Caco-2 (cell line): Measurements from ENCODE around the gene CRADD. TPM values are rescaled to one million over a fixed set of nuclear protein-coding genes. Genes with fewer than 3 reads are reported as not detected.
A peak's percentile ranks its signal among the peaks of the same experiment; 100 is the strongest.

Source experiments
- BruUV-seq: library from RNA; stranded (reverse); fragments of 400-500 nt; replicated peaks from 2 replicates; lab custom pipeline; 2021; lab: Mats Ljungman, UMichigan
- CTCF ChIA-PET: fragments of 300-600 bp; sonication (Branson Sonifier 250); formaldehyde crosslinking; loops from one replicate; lab custom pipeline; 2022; ENCODE audit warnings: antibody characterized with exemption; lab: Charles Lee
- POLR2A ChIA-PET: fragments of 300-600 bp; sonication (Branson Sonifier 250); formaldehyde crosslinking; loops from one replicate; lab custom pipeline; 2022; ENCODE audit warnings: antibody characterized with exemption; lab: Charles Lee
- DNase-seq, 2 experiments: peaks; one replicate each; pipeline versions ENCODE4 v3.0.0 to v3.0.0-alpha.2; 2020 to 2022
- H3K27me3 ChIP-seq: replicated peaks from 2 replicates; pipeline ENCODE4 v1.6.0; 2011; ENCODE audit warnings: low read length; ENCODE audit not compliant: control insufficient read depth, insufficient read depth
- H3K36me3 ChIP-seq: 2 replicates; pipeline ENCODE4 v1.5.1; 2011; ENCODE audit warnings: low read length; ENCODE audit not compliant: control insufficient read depth, insufficient read depth
- H3K4me1 ChIP-seq: fragments of 250-450 bp; sonication (Bioruptor Pico); 2 replicates; pipeline ENCODE4 v1.5.1; 2020; ENCODE audit warnings: mild to moderate bottlenecking
- H3K4me3 ChIP-seq: 2 replicates; pipeline ENCODE4 v1.5.1; 2011; ENCODE audit warnings: low read depth, mild to moderate bottlenecking, control low read depth, low read length
- H3K9me3 ChIP-seq: fragments of 250-450 bp; sonication (Bioruptor Pico); 2 replicates; pipeline ENCODE4 v1.5.1; 2020; ENCODE audit warnings: mild to moderate bottlenecking, moderate library complexity
- H3K27ac Mint-ChIP-seq: one replicate; pipeline ENCODE4 v1.8.0; 2022; ENCODE audit warnings: mixed read lengths; ENCODE audit not compliant: unreplicated experiment
- H3K27me3 Mint-ChIP-seq: one replicate; pipeline ENCODE4 v1.8.0; 2022; ENCODE audit warnings: mixed read lengths; ENCODE audit not compliant: insufficient read depth, unreplicated experiment
- H3K36me3 Mint-ChIP-seq: one replicate; pipeline ENCODE4 v1.8.0; 2022; ENCODE audit warnings: mild to moderate bottlenecking, mixed read lengths; ENCODE audit not compliant: insufficient read depth, unreplicated experiment
- H3K4me1 Mint-ChIP-seq: one replicate; pipeline ENCODE4 v1.8.0; 2022; ENCODE audit warnings: low read depth, mixed read lengths; ENCODE audit not compliant: unreplicated experiment
- H3K4me3 Mint-ChIP-seq: one replicate; pipeline ENCODE4 v1.8.0; 2022; ENCODE audit warnings: mild to moderate bottlenecking, moderate library complexity, mixed read lengths; ENCODE audit not compliant: unreplicated experiment
- H3K9me3 Mint-ChIP-seq: one replicate; pipeline ENCODE4 v1.8.0; 2022; ENCODE audit warnings: mixed read lengths; ENCODE audit not compliant: unreplicated experiment
- intact Hi-C: fragments of 100-400 bp; cut with micrococcal nuclease; formaldehyde crosslinking; loops from one replicate; pipeline ENCODE4 v1.10.0; 2022; ENCODE audit not compliant: unreplicated experiment
- total RNA-seq: library from RNA; stranded (reverse); gene quantifications from 2 replicates; pipeline ENCODE4 v1.2.3, GENCODE V29; 2022
- TF ChIP-seq, protein P1 (sequence below), 2 experiments: fragments of 200-600 bp in 1 of 2; IDR thresholded peaks; 1 replicate in 1 of 2; 2 replicates in 1 of 2; pipeline versions ENCODE4 v1.5.1 to v1.8.0; 2011 to 2022; ENCODE audit warnings: antibody characterized with exemption in 1 of 2, control low read depth in 1 of 2, inconsistent platforms in 1 of 2, low read depth in 1 of 2, low read length in 1 of 2, mild to moderate bottlenecking in 1 of 2, moderate library complexity in 1 of 2; ENCODE audit not compliant: insufficient read depth in 1 of 2, severe bottlenecking in 1 of 2, unreplicated experiment in 1 of 2

CRADD gene
- total RNA-seq, 1 experiment from 2014 or later = 29.2 TPM

- H3K36me3 ChIP-seq = no peaks in the 10 kb centered on the region
- Mint-ChIP-seq H3K4me3 (no peak overlapping the region), H3K27me3 (no peaks in the 10 kb centered on the region), H3K27ac (no peak overlapping the region), H3K36me3 (peaks cover 47% of the 10 kb centered on the region), H3K9me3 (peaks cover 53% of the 10 kb centered on the region), H3K4me1 (peaks cover 10% of the 10 kb centered on the region)
- TF ChIP-seq, protein P1, sequence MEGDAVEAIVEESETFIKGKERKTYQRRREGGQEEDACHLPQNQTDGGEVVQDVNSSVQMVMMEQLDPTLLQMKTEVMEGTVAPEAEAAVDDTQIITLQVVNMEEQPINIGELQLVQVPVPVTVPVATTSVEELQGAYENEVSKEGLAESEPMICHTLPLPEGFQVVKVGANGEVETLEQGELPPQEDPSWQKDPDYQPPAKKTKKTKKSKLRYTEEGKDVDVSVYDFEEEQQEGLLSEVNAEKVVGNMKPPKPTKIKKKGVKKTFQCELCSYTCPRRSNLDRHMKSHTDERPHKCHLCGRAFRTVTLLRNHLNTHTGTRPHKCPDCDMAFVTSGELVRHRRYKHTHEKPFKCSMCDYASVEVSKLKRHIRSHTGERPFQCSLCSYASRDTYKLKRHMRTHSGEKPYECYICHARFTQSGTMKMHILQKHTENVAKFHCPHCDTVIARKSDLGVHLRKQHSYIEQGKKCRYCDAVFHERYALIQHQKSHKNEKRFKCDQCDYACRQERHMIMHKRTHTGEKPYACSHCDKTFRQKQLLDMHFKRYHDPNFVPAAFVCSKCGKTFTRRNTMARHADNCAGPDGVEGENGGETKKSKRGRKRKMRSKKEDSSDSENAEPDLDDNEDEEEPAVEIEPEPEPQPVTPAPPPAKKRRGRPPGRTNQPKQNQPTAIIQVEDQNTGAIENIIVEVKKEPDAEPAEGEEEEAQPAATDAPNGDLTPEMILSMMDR (IDR thresholded peaks at IDR 0.05; ENCODE audit: insufficient read depth in 1 of 2, low read depth in 1 of 2, low read length in 1 of 2, severe bottlenecking in 1 of 2, unreplicated experiment in 1 of 2) = no peak
- DNase-seq = no peak
- peaks cover 21% of the 10 kb centered on the region for H3K9me3 ChIP-seq
- H3K27me3 ChIP-seq = no peaks in the 10 kb centered on the region
- CTCF ChIA-PET = no interaction called here
- no TSS peak for BruUV-seq
- no peaks in the 10 kb centered on the region for H3K4me1 ChIP-seq
- POLR2A ChIA-PET = no interaction called here
- intact Hi-C loops = no loop called here
- H3K4me3 ChIP-seq = no peak overlapping the region
Observed at GRCh38 chr12:93720559-93720958, 43.4 kb downstream of the CRADD start.

- H3K27me3 ChIP-seq = no peaks in the 10 kb centered on the region
- intact Hi-C loops = no loop called here
- peaks cover 44% of the 10 kb centered on the region for H3K9me3 Mint-ChIP-seq
- TF ChIP-seq, protein P1 (IDR thresholded peaks at IDR 0.05; ENCODE audit: insufficient read depth in 1 of 2, low read depth in 1 of 2, low read length in 1 of 2, severe bottlenecking in 1 of 2, unreplicated experiment in 1 of 2) = no peak
- no peak overlapping the region for H3K27ac Mint-ChIP-seq
- H3K4me3 Mint-ChIP-seq = no peak overlapping the region
- H3K4me1 ChIP-seq = no peaks in the 10 kb centered on the region
- H3K4me3 ChIP-seq = no peak overlapping the region
- ChIA-PET CTCF (no interaction called here), POLR2A (no interaction called here)
- peaks cover 32% of the 10 kb centered on the region for H3K36me3 Mint-ChIP-seq
- no TSS peak for BruUV-seq
- H3K36me3 ChIP-seq = no peaks in the 10 kb centered on the region
- peaks cover 20% of the 10 kb centered on the region for H3K9me3 ChIP-seq
- H3K27me3 Mint-ChIP-seq = no peaks in the 10 kb centered on the region
- no peak for DNase-seq
- peaks cover 10% of the 10 kb centered on the region for H3K4me1 Mint-ChIP-seq
Observed at GRCh38 chr12:93722179-93722578, 45.0 kb downstream of the CRADD start.

- TF ChIP-seq, protein P1 (IDR thresholded peaks at IDR 0.05; ENCODE audit: insufficient read depth in 1 of 2, low read depth in 1 of 2, low read length in 1 of 2, severe bottlenecking in 1 of 2, unreplicated experiment in 1 of 2) = no peak
- POLR2A ChIA-PET = no interaction called here
- no peaks in the 10 kb centered on the region for H3K27me3 ChIP-seq
- peak overlapping the region; percentile 28 for H3K27ac Mint-ChIP-seq
- H3K9me3 ChIP-seq = peaks cover 14% of the 10 kb centered on the region
- CTCF ChIA-PET = no interaction called here
- no peaks in the 10 kb centered on the region for H3K36me3 ChIP-seq
- DNase-seq = no peak
- BruUV-seq = no TSS peak
- H3K4me1 Mint-ChIP-seq = peaks cover 10% of the 10 kb centered on the region
- peaks cover 26% of the 10 kb centered on the region for H3K36me3 Mint-ChIP-seq
- no peaks in the 10 kb centered on the region for H3K27me3 Mint-ChIP-seq
- intact Hi-C loops = no loop called here
- H3K4me3 Mint-ChIP-seq = no peak overlapping the region
- H3K9me3 Mint-ChIP-seq = peaks cover 39% of the 10 kb centered on the region
- H3K4me1 ChIP-seq = 0 out of 2 replicates have a peak, but pooled peaks cover 4% of the 10 kb centered on the region
- no peak overlapping the region for H3K4me3 ChIP-seq
Observed at GRCh38 chr12:93722835-93723567, 45.8 kb downstream of the CRADD start.
